Measurements from ENCODE around the gene GPR151. TPM values are rescaled to one million over a fixed set of nuclear protein-coding genes. Genes with fewer than 3 reads are reported as not detected.

The GPR151 gene
- total and polyA plus RNA-seq, 2 of the 13 experiments (the other 11 are each of a cell fraction or from before 2014, with no cell fraction given): not detected

DNA sequence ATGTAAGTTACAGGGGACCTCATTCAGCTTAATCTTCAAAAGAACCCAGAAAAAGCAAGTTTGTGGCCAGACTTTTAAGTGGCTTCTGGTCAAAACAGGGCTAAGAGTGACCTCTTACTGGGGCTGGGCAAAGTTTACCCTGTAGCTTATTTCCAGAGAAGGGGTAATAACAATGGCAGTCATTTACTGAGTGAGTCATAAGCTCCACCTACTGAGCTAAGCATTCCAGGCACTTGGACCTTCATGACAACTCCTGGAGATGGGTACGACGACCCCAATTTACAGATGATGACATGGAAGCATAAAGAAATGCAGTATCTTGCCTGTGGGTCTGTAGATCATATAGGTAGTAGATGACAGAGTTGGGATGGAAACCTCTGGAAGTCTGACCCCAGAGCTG is 4.7 kb upstream of the GPR151 start (continued):
- TF ChIP-seq, protein P1, sequence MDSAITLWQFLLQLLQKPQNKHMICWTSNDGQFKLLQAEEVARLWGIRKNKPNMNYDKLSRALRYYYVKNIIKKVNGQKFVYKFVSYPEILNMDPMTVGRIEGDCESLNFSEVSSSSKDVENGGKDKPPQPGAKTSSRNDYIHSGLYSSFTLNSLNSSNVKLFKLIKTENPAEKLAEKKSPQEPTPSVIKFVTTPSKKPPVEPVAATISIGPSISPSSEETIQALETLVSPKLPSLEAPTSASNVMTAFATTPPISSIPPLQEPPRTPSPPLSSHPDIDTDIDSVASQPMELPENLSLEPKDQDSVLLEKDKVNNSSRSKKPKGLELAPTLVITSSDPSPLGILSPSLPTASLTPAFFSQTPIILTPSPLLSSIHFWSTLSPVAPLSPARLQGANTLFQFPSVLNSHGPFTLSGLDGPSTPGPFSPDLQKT (CRISPR knock-in tag; IDR thresholded peaks at IDR 0.05; ENCODE audit: borderline replicate concordance): no peak
- TF ChIP-seq ZFAT (CRISPR knock-in tag; conservative IDR thresholded peaks at IDR 0.05): no peak
- no peak for TF ChIP-seq NCOR1 (IDR thresholded peaks at IDR 0.05; ENCODE audit: borderline replicate concordance, low read length)
- TF ChIP-seq NR2F1 (CRISPR knock-in tag; IDR thresholded peaks at IDR 0.05): no peak
- TF ChIP-seq, protein P2, sequence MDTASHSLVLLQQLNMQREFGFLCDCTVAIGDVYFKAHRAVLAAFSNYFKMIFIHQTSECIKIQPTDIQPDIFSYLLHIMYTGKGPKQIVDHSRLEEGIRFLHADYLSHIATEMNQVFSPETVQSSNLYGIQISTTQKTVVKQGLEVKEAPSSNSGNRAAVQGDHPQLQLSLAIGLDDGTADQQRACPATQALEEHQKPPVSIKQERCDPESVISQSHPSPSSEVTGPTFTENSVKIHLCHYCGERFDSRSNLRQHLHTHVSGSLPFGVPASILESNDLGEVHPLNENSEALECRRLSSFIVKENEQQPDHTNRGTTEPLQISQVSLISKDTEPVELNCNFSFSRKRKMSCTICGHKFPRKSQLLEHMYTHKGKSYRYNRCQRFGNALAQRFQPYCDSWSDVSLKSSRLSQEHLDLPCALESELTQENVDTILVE (CRISPR knock-in tag; IDR thresholded peaks at IDR 0.05): no peak
- TF ChIP-seq RORA (CRISPR knock-in tag; IDR thresholded peaks at IDR 0.05): no peak
- no peak for TF ChIP-seq SMC3 (IDR thresholded peaks at IDR 0.05; ENCODE audit: low read length)
- TF ChIP-seq SP5 (CRISPR knock-in tag; IDR thresholded peaks at IDR 0.05; ENCODE audit: borderline replicate concordance, low read depth): peak; percentile 33; the same call in 1 of the 2 replicates
- TF ChIP-seq FOSL2 (CRISPR knock-in tag; IDR thresholded peaks at IDR 0.05): peak; percentile 84
- TF ChIP-seq, protein P3, sequence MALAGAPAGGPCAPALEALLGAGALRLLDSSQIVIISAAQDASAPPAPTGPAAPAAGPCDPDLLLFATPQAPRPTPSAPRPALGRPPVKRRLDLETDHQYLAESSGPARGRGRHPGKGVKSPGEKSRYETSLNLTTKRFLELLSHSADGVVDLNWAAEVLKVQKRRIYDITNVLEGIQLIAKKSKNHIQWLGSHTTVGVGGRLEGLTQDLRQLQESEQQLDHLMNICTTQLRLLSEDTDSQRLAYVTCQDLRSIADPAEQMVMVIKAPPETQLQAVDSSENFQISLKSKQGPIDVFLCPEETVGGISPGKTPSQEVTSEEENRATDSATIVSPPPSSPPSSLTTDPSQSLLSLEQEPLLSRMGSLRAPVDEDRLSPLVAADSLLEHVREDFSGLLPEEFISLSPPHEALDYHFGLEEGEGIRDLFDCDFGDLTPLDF (CRISPR knock-in tag; IDR thresholded peaks at IDR 0.05): no peak

DNA sequence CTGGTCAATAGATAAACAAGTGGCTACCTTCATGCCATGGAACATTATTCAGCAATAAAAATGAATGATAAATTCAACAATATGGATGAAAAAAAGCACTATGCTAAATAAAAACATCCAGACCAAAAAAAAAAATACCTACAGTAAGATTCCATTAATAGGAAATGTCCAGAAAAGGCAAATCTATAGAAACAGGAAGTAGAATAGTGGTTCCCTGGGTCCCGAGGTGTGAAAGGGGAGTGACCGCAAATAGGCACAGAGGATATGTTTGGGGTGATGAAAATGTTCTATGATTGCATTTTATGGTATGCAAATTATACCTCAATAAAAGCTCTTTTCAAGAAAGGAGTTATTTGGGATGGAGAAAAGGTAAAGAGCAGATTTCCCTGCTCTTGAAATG is 3.6 kb upstream of the GPR151 start:
- no TSS peak for BruUV-seq (replicated peaks)
- CTCF ChIA-PET (ENCODE audit: low intra/inter-chr PET ratio, low total read pairs): no interaction called here
- no peaks in the 10 kb centered on the region for H3K9me3 ChIP-seq (ENCODE audit: low read length)
- no peak for DNase-seq (ENCODE audit: low spot score)
- TF ChIP-seq CHCHD3 (CRISPR knock-in tag; IDR thresholded peaks at IDR 0.05) (no peak), ZNF101 (CRISPR knock-in tag; IDR thresholded peaks at IDR 0.05; ENCODE audit: borderline replicate concordance, low read depth) (no peak), TMF1 (CRISPR knock-in tag; IDR thresholded peaks at IDR 0.05; ENCODE audit: low read depth) (no peak), ZBTB3 (CRISPR knock-in tag; IDR thresholded peaks at IDR 0.05; ENCODE audit: borderline replicate concordance, low read depth) (no peak), FIP1L1 (IDR thresholded peaks at IDR 0.05; ENCODE audit: borderline replicate concordance, insufficient read depth, low read depth, low read length) (no peak), MED1 (CRISPR knock-in tag; IDR thresholded peaks at IDR 0.05) (no peak), NFIC (IDR thresholded peaks at IDR 0.05; ENCODE audit: low read length) (no peak), KLF12 (CRISPR knock-in tag; IDR thresholded peaks at IDR 0.05; ENCODE audit: borderline replicate concordance) (no peak), NR2C2 (CRISPR knock-in tag; IDR thresholded peaks at IDR 0.05; ENCODE audit: borderline replicate concordance) (no peak)
- TF ChIP-seq, protein P4, sequence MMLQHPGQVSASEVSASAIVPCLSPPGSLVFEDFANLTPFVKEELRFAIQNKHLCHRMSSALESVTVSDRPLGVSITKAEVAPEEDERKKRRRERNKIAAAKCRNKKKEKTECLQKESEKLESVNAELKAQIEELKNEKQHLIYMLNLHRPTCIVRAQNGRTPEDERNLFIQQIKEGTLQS (CRISPR knock-in tag; IDR thresholded peaks at IDR 0.05): no peak
- H3K27ac ChIP-seq (ENCODE audit: extremely low read length, insufficient read depth, low read length): no peak overlapping the region
- no peaks in the 10 kb centered on the region for H3K27me3 ChIP-seq (ENCODE audit: control insufficient read depth in 1 of 2, insufficient read depth in 2 of 2, low read length in 2 of 2)
- no peak for FAIRE-seq
- H2AFZ ChIP-seq (ENCODE audit: low read length): no peak overlapping the region
- ATAC-seq: no peak
- no peak overlapping the region for H3K4me2 ChIP-seq (ENCODE audit: low read depth, low read length)
- POLR2A ChIA-PET: no interaction called here
- WGBS (ENCODE audit: low lambda C conversion rate): 79% methylated on average over 2 of the region's 2 CpGs
- no peaks in the 10 kb centered on the region for H3K36me3 ChIP-seq (replicated peaks in 1 of 2; ENCODE audit: control insufficient read depth in 1 of 2, insufficient read depth in 2 of 2, low read length in 2 of 2)
- intact Hi-C loops (cut with micrococcal nuclease; ENCODE audit: unreplicated experiment): no loop called here
- in situ Hi-C loops (cut with HindIII; ENCODE audit: extremely low pct_ligation_motif_present, low pct_unique_long_range_greater_than_20kb): no loop called here
- H3K4me1 ChIP-seq (ENCODE audit: insufficient read depth, low read length): peaks cover 21% of the 10 kb centered on the region
- no peak overlapping the region for H3K9ac ChIP-seq (ENCODE audit: insufficient read depth, low read depth, low read length)
- H3K4me3 ChIP-seq (replicated peaks in 1 of 3; ENCODE audit: insufficient read depth in 1 of 3, low read depth in 2 of 3, low read length in 3 of 3): no peak overlapping the region
- no peaks in the 10 kb centered on the region for H4K20me1 ChIP-seq (ENCODE audit: insufficient read depth, low read length)
- H3K79me2 ChIP-seq (ENCODE audit: insufficient read depth, low read length): no peaks in the 10 kb centered on the region
